GM21825 (cell line): ENCODE data around the gene OR51L1.
"Not testable (repeated sequence)": the region's sequence is repeated elsewhere in the genome, so short reads cannot be mapped to it uniquely, and the experiment has no call there.

Experiments used
- ATAC-seq: cut with Tn5 transposase; IDR thresholded peaks from one replicate; pipeline ENCODE4 v1.9.1; 2021; ENCODE audit warnings: mild to moderate bottlenecking, moderate library complexity; ENCODE audit not compliant: unreplicated experiment

Gene OR51L1, protein sequence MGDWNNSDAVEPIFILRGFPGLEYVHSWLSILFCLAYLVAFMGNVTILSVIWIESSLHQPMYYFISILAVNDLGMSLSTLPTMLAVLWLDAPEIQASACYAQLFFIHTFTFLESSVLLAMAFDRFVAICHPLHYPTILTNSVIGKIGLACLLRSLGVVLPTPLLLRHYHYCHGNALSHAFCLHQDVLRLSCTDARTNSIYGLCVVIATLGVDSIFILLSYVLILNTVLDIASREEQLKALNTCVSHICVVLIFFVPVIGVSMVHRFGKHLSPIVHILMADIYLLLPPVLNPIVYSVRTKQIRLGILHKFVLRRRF

DNA sequence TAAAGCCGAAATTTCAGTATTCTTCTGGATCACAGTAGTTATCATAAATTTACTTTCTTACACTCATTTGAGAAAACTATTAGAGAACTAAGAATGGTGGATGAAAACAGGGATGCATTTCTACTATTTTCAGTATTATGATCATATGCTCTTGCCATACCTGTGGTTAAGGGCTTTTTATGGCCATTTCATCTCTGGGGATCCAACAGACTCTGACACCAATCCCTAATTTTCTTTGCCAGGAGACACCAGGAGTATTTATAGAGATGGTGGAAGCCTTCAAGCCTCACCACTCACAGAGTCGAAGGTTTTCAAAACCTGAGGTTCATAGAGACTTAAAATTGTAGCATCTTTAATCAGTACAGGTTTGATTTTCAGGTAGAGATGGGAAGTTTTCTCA lies at the start of gene OR51L1:
Gene OR51L1, plus strand, starts transcription at position 301 of the 400 bp plus-strand sequence. CDS start 4,132 bp downstream, outside the sequence.
- no peak for ATAC-seq

- ATAC-seq = no peak
These were observed 47.1 kb upstream of the OR51L1 start, which contains the start of gene OR51A4 for GRCh38 chr11:4947505-4947904. OR51A4 (minus strand) TSS chr11:4947605; CDS start chr11:4947100, 505 bp downstream.

GRCh38 chr11:4955613-4956012 lies 39.0 kb upstream of the OR51L1 start, which contains the start of gene OR51A2:
OR51A2 (minus strand) TSS chr11:4955713; CDS start chr11:4955713, 0 bp downstream.
- ATAC-seq = not testable (repeated sequence)

DNA sequence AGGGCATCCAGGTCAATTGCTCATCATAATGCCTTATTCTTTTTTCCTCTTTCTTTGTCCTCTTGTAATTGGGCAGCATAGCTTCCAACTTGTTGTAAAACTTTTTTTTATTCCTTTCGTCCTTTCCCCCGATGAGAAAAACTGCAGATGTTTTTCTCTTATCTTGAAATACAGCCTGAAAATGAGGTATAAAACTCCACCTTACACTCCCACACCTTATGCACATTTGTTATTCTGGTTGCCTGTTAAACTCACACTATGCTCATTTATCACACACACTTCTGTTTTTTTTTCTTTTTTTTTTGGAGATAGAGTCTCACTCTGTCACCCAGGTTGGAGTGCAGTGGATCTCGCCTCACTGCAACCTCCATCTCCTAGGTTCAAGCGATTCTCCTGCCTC lies 37.3 kb upstream of the OR51L1 start:
- no peak for ATAC-seq

DNA sequence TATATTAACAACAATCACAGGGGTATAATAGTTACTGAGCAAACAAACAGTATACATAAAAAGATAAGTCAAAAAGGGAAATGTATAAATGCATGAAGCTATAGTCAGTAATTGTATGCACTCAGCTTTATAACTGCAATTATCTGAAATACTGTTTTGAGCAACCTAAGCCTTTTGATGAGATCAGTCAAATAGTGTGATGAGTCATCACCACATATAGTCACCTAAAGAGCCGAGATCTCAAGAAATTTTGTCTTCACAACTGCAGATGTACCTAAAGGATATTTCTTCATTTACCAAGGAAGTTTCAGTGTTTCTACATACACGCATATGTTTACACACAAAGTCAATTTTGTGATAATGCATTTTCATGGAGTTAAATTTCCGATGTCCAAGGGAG lies 33.8 kb upstream of the OR51L1 start:
- no peak for ATAC-seq

DNA sequence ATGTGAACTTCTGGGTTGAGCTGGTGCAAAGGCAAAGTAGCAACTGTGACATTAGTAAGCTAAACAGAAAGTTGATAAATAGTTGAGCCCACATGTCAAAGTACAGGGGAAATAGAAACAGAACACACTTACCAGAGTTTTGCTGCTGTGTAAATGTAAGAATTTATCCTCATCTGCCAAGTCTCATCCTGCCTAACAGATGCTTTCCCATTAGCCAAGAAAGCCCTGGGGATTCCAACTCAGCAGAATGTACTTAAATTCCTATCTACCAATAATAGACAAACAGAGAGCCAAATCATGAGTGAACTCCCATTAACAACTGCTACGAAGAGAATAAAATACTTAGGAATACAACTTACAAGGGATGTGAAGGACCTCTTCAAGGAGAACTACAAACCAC lies 31.8 kb upstream of the OR51L1 start:
- ATAC-seq = no peak

GRCh38 chr11:4975436-4975835 lies 19.2 kb upstream of the OR51L1 start:
- ATAC-seq = no peak

DNA sequence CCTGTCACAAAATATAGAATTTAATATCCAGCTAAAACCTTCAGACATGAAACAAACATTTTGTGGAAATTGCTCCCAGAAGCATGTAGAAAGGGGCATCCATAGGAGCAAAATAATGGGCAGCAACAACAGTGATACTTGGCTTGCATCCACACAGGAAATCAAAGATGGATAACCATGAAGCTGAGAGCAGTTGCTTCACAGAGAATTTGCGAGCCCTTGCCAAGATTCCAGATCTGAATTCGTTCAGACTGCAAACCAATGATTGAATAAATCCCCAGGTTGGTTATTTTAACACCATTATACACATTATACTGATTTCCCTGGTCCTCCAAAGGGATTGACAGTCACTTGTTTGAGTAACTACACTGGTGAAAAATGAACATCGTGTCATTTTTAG lies 15.6 kb upstream of the OR51L1 start:
- ATAC-seq = no peak

- no peak for ATAC-seq
These were observed 12.0 kb upstream of the OR51L1 start for GRCh38 chr11:4982678-4983077.

GRCh38 chr11:4983841-4984240 lies 10.8 kb upstream of the OR51L1 start:
- no peak for ATAC-seq

GRCh38 chr11:4991060-4991459 lies 3.6 kb upstream of the OR51L1 start:
- no peak for ATAC-seq

DNA sequence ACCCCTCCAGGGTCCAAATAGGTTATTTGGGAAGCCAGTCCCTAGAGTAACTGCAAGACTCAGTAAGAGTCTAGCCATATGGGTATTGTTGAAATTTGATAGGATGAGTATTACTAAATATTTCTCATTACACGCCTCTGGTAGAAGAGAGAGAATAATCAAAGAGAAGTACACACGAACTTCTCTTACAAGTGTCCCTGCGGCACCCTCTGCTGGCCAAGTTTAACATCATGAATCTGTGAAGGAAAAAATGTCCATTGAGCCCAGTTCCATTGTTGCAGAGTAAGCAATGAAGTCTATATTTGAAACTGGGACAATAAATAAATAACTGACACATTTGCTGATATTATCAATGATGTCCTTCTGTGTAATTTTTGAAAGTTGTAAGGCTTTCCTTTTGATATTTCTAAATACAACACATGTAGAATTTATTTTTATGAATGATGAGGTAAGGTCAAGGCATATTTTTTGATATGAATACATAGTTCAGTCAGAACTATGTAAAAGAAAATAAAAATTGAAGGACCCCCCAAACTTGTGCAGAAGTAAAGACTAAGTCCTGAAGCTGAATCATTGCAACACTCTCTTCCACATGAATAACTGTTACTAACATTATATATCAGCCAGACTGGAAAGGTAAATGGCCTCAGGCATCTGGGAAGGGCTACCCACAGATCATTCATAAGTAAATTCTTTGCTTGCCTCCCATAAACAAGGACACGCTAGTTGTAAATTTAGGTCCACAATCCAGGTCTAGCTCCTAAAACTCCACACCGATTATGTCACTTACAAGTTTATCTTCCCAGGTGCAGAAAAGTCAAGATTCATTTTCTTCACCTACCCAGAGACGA lies 10.0 kb downstream of the OR51L1 start:
- no peak for ATAC-seq

DNA sequence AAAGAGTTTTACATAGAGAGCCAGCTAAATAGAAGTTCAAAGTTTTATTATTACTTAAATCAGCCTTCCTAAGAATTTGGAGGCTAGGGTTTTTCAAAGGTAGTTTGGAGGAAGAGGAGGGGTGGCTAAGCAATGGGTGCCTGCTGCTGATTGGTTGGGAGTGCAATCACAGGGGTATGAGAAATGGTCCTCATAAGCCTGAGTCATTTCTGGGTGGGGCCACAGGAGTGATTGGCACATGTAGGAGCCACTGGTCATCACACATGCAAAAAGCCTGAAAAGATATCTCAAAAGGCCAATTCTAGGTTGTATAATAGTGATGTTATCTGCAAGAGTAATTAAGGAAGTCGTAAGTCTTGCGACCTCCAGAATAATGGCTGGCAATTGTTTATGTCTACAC lies 12.9 kb downstream of the OR51L1 start:
- no peak for ATAC-seq

DNA sequence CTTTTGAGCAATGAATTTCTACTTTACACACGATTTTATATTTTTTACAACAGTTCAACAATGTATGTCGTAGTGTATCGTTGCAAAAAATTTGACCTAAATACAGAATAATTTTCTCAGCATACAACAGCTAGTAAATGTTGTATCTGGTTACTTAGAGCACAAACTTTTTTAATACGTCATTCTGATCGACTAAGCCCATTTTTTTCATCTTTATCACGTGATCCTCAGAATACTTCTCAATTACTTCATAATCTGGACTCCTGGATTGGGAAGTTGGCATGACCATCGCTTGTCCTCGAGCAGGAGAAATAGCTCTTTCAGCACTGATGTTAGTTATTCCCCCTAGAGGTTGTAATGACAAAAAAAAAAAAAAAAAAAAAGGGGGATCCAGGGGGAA lies 16.6 kb downstream of the OR51L1 start:
- ATAC-seq = no peak

DNA sequence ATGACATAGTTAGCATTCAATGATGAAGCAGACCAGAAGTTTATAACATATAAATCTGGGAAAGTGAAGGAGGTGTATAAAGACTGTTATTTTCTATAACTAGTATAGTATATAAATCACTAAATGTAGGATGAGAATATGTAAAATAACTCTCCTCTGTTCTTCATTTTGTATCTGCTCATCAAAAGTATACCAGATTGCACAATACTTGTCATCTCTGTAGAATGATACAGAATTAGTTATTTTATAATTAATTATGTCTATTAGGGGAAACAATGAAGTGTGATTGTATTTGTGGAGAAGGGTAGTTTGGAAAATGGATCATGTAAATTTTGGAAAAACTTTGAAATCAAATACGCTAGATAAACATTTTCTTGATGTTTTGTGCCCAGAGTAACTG lies 18.4 kb downstream of the OR51L1 start:
- no peak for ATAC-seq

- no peak for ATAC-seq
These were observed 27.3 kb downstream of the OR51L1 start for GRCh38 chr11:5021996-5022395.

DNA sequence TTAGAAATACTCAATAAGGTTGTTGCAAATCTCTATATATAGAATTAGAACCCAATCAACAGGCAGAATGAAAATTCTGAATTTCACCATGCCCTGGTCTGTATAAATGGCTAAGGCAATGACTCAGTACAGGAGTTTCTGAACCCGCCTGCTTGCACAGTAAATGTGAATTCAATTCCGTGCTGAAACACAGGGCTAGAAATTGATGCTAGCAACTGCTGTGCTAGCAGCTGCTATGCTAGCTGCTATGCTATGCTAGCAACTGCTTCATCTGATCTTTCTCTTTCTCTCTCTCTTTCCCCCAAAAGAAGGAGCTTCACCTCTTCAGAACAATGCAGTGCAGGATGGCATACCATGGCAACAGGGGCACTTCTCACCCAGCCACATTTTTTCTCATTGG lies 42.0 kb downstream of the OR51L1 start:
- no peak for ATAC-seq

DNA sequence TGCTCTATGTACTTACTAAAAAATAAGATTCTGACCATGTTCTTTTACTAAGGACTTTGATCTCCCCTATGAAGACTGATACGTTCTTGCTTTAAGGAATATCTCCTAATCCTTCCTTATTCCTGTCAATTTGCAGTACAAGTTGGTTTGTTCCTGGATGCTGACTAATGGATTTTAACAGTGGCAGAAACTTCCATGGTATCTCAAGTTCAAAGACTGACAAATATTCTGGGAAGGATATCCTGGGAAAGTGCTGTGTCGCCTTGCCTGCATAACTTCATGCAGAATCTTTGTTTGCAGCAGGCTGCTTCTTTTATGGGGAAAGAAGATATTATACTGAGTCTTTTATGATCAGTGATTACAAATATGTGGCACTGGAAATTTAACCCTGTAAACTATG lies 43.3 kb downstream of the OR51L1 start:
- ATAC-seq = no peak

- ATAC-seq = no peak
These were observed 43.7 kb downstream of the OR51L1 start for GRCh38 chr11:5038341-5038740.

GRCh38 chr11:5040876-5041275 lies 46.2 kb downstream of the OR51L1 start:
- ATAC-seq = no peak

DNA sequence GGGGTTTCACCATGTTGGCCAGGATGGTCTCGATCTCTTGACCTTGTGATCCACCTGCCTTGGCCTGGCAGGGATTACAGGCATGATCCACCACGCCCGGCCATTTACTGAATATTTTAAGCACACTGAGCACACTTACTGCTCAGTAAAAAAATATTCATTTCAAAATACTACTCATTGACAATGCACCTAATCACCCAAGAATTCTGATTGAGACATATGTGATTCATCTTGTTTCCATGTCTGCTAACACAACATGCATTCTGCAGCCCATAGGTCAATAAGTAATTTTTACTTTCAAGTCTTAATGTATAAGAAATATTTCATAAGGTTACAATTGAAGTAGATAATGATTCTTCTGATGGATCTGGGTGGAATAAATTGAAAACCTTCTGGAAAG lies 47.4 kb downstream of the OR51L1 start:
- no peak for ATAC-seq

GRCh38 chr11:5043380-5043779 lies 48.7 kb downstream of the OR51L1 start:
- ATAC-seq = no peak
